Measurements from ENCODE around the gene WDR90.

The WDR90 gene

DNA sequence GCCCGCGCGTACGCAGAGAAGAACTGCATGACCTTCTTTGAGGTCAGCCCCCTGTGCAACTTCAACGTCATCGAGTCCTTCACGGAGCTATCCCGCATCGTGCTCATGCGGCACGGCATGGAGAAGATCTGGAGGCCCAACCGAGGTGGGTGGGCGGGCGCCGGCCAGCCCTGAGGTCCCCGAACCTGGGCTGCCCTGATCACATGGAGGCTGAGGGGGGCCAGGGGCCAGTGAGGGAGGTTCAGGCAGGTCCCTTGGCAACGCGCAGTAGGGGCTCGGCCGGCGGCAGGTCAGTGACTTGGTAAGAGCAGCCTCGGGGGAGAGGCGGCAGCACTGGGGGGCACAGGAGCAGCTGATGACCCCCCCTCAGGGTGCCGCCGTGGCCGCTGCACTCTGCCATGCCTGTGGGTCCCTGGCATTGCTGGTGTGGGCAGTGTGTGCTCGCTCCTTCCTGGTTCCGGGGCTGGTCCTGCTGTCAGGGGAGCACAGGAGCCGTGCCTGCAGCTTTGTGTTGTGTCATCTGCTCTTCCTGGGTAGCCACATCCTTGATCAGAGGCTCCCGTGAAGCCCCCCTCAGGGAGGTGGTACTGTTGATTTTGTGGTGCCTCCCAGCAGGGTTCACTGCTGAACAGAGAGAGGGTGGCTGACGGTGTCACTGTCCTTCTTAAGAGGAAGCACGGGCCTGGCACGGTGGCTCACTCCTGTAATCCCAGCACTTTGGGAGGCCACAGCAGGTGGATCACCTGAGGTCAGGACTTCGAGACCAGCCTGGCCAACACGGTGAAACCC lies 23.0 kb upstream of the WDR90 start:
- DNase-seq (ENCODE audit: low read depth in 3 of 3, low spot score in 1 of 3): no peak

DNA sequence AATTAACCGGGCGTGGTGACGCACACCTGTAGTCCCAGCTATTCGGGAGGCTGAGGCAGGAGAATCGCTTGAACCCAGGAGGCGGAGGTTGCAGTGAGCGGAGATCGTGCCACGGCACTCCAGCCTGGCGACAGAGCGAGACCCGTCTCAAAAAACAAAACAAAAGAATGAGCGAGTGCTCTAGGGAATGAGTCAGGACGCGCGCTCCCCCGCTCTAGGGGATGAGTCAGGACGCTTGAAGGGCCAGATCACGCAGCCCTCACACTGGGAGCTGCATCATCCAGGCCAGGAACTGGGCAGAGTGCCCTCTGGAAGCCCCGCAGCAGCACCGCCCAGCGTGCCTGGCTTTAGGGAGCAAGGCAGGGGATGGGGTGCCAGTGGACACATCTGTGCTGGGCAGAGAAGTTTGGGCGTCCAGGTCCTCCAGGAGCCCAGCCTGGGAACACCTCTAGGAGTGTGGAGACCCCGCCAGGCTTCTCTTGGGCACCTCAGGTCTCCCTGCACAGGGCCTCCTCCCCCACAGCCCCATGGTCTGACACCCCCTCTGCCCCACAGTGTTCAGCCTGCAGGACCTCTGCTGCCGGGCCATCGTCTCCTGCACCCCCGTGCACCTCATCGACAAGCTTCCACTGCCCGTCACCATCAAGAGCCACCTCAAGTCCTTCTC lies 22.2 kb upstream of the WDR90 start:
- no peak for DNase-seq (ENCODE audit: low read depth in 3 of 3, low spot score in 1 of 3)

DNA sequence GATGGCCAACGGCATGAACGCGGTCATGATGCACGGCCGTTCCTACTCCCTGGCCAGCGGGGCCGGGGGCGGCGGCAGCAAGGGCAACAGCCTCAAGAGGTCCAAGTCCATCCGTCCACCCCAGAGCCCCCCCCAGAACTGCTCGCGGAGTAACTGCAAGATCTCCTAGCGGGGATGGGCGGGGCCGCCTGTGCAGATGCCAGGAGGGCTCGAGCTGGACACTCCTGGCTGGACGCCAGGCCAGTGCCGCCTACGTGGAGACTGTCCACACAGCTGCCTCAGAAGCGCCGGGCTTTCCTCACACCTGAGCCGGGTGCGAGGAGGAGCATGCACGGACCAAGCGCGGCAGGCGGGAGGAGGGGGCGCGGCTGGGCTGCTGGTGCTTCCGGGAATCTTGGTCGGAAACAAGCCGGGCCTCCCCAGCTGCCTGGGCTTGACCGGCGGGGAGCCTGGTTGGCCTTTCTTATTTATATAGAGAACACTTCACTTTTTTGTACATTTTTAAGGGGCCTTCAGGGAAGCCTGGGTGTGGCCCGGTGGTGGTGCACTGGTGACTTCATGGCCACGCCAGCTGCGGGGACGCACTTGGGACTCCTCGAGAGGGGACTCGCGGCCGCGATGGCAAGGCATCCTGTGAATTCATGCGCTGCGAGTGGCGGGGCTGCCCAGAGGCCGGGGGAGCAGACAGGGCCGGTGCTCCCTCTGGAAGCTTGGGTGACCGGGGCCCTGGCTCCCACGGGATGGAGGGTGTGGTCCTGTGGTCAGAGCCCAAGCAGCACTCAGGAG lies 21.5 kb upstream of the WDR90 start:
- no peak for DNase-seq (ENCODE audit: low read depth in 3 of 3, low spot score in 1 of 3)

DNA sequence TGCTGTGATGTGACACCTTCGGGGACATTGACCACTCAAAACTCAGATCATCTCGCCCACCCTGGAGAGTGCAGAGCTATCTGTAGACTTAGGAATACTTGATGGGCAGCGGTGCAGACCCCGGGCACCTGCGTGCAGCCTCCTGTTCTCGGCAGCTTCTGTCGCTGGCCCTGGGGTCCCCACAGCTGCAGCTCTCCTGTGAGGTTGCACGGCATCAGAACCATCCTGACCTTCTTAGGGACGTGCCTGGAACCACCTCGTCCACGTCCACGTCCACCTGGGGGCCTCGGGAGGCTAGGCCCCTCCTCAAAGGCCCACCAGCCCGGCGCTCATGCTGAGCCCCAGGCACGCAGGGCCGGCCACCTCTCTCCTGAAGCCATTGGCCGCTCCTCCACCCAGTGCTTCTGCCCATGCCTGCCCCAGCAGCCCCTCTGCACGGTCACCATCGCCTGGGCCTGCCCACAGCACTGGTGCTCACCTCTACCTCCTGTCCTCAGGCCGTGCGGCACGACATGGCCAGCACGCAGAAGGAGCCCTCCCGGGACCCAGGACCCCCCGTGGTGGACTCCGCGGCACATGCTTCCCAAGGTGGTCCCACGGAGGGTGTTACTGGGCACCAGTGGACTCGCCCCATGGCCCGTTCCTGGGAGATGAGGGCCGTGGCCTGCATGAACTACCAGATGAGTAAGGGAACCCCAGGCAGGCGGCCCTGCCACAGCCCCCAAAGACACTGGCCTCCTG lies 20.7 kb upstream of the WDR90 start:
- DNase-seq (ENCODE audit: low read depth in 3 of 3, low spot score in 1 of 3): no peak

DNA sequence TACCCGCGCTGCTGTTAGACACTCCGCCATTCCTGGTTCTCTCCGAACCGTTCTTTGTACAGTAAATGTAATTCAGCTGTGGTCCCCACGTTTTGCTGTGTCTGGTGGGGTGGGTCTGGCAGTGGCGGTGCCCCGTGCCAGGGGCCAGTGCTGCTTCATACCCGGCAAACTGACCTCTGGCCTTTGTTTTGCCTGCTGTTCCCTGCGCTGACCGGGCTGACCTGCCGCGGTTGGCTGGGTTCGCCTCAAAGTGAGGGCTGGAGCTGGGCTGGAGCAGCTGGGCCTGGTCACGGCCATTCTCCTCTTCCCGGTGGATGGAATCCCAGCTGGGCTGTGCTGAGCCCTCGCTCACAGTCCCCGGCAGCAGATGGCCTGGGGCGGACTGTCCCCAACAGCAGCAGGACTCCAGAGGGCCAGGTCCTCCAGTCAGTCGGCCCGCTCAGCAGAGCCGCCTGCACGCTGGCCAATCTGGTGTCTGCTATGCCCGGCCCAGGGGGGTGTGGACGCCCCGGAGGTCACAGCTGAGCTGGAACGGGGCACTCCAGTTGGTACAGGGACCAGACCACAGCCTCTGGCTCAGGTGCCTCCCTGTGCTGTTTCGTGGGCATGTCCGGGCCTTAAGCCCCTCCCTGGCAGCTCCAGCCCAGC lies 19.9 kb upstream of the WDR90 start:
- no peak for DNase-seq (ENCODE audit: low read depth in 3 of 3, low spot score in 1 of 3)

DNA sequence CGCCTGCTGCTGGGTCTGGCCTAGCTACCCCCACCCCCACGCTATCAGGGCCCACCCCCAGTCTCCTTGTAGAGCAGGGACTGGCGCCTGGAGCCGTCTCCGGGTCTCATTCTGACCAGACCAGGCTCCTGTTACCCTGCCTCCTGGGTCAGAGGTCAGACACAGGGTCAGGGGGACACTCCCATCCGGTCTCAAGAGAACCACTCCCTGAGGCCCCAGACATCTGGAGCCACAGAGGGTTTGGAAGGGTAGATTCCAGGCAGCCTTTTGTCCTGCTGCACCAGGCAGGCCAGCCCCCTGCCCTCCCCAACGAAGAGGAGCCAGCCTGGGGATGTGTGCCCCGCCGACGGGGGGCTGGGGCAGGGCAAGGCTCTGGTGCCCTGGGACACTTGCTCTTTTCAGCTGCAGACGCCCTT lies 19.3 kb upstream of the WDR90 start:
- DNase-seq (ENCODE audit: low read depth in 3 of 3, low spot score in 1 of 3): no peak

DNA sequence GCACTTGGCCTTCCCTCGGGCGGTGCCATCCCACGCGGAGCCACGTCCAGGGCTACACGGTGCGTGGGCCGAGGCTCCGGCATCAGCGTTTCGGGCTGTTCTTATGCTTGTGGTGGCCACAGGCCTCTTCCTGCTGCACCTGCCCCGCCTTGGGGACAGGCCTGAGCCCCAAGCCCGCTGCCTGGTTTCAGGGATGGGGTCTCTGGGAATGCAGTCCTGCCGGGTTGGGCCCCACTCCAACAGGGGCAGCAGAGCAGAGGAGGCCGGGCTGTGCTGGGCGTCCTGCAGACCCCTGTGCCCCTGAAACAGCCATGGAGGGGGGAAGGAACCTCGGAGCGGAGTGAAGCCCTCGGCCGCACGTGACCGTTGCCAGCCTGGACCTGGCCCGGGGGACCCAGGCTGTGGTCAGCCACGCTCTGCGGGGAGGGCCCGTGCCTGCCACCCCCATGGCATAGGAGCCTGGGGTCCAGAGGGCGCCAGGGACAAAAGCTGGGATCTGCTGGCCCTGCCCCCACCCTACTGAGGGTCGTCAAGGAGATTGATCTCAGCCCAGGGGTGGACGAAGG lies 18.8 kb upstream of the WDR90 start:
- DNase-seq (ENCODE audit: low read depth in 3 of 3, low spot score in 1 of 3): no peak

DNA sequence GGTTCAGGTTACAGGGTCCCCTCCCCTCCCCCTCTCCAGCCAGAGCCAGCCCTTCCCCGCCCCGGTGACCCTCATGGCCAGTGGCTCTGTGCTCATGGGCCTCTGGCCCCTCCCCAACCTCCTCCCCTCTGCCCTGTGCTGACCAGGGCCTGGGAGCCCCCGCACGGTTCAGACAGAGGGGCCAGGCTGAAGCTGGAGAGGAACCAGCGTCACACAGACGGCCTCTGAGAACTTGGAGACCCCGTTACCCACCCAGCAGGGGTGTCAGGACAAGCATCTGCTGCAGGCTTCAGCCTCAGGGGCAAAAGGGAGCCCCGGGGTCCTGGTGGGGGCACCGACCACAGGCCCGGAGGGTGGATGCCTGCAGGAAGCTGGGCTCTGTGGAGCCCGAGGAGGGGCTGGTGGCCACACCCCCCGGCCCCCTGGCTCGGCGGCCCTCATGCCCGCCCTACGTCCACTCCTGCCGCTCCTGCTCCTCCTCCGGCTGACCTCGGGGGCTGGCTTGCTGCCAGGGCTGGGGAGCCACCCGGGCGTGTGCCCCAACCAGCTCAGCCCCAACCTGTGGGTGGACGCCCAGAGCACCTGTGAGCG lies 18.3 kb upstream of the WDR90 start, which contains the start of gene WFIKKN1:
Gene WFIKKN1 (plus strand): TSS at position 171 of the 591 bp plus-strand sequence. CDS start 269 bp downstream, at position 440.
- no peak for DNase-seq (ENCODE audit: low read depth in 3 of 3, low spot score in 1 of 3)

DNA sequence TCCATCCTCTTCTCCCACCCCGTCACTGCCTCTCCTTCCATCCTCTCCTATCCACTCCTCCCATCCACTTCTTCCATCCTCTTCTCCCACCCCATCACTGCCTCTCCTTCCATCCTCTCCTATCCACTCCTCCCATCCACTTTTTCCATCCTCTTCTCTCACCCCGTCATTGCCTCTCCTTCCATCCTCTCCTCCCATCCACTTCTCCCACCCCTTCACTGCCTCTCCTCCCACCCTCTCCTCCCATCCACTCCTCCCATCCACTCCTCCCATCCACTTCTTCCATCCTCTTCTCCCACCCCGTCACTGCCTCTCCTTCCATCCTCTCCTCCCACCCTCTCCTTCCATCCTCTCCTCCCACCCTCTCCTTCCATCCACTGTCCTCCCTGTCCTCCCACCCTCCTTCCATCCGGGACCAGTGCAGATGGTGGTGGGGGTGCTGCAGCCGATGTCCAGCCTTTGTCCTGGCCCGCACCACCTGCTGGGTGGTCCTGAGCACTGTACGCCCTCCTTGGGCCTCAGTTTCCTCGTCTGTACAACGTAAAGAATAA lies 17.3 kb upstream of the WDR90 start:
- no peak for DNase-seq (ENCODE audit: low read depth in 3 of 3, low spot score in 1 of 3)

DNA sequence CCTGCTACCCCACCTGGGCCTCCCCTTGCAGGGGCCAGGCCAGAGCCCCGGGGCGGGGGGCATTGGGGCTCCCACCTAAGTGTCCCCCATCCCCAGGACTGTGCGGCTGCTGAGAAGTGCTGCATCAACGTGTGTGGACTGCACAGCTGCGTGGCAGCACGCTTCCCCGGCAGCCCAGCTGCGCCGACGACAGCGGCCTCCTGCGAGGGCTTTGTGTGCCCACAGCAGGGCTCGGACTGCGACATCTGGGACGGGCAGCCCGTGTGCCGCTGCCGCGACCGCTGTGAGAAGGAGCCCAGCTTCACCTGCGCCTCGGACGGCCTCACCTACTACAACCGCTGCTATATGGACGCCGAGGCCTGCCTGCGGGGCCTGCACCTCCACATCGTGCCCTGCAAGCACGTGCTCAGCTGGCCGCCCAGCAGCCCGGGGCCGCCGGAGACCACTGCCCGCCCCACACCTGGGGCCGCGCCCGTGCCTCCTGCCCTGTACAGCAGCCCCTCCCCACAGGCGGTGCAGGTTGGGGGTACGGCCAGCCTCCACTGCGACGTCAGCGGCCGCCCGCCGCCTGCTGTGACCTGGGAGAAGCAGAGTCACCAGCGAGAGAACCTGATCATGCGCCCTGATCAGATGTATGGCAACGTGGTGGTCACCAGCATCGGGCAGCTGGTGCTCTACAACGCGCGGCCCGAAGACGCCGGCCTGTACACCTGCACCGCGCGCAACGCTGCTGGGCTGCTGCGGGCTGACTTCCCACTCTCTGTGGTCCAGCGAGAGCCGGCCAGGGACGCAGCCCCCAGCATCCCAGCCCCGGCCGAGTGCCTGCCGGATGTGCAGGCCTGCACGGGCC lies 16.5 kb upstream of the WDR90 start:
- DNase-seq (ENCODE audit: low read depth in 3 of 3, low spot score in 1 of 3): no peak

DNA sequence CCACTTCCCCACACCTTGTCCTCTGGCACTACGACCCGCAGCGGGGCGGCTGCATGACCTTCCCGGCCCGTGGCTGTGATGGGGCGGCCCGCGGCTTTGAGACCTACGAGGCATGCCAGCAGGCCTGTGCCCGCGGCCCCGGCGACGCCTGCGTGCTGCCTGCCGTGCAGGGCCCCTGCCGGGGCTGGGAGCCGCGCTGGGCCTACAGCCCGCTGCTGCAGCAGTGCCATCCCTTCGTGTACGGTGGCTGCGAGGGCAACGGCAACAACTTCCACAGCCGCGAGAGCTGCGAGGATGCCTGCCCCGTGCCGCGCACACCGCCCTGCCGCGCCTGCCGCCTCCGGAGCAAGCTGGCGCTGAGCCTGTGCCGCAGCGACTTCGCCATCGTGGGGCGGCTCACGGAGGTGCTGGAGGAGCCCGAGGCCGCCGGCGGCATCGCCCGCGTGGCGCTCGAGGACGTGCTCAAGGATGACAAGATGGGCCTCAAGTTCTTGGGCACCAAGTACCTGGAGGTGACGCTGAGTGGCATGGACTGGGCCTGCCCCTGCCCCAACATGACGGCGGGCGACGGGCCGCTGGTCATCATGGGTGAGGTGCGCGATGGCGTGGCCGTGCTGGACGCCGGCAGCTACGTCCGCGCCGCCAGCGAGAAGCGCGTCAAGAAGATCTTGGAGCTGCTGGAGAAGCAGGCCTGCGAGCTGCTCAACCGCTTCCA lies 15.7 kb upstream of the WDR90 start:
- DNase-seq (ENCODE audit: low read depth in 3 of 3, low spot score in 1 of 3): no peak

DNA sequence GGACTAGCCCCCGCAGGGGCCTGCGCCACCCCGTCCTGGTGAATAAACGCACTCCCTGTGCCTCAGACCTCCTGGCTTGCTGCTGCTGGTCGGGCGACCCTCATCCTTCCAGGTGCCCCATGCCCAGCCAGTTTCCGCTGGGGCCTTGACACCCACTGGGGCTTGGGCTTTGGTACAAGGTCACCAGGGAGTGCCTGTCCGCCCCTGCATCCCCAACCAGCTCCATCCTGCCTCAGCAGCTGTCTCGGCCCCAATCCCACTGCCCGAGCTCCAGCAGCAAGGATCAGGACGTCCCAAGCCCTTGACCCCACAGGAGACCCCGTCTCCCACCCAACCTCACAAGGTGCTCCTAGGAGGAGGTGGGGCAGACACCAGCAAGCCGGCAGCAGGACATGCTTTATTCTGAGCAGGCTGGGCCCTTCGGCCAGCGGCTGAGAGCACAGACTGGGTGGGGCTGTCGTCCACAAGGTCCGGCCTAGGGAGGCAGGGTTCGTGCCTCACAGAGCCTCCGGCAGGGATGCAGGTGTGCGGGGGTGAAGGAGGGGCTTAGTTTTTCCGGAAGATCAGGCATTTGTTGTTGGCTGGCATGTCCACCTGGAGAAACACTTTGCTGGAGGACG lies 15.0 kb upstream of the WDR90 start:
- DNase-seq (ENCODE audit: low read depth in 3 of 3, low spot score in 1 of 3): no peak

DNA sequence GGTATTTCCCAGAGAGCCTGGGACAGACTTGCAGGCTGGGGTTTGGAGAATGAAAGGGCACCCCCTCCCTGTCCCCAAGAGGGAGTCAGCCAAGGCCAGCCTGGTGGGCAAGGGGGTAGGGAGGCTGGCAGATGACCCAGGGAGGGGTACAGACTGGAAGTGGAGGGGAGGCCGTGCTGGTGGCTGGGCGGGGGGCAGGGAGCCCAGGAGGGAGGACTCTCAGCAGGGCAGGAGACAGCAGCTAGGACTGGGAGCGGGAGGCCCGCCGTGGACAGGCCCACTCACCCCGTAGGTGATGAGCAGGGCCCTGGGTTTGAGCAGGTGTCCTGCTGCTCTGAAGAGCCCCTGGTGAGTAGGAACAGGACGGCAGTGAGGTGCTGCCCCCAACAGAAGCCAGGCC lies 14.2 kb upstream of the WDR90 start:
- no peak for DNase-seq (ENCODE audit: low read depth in 3 of 3, low spot score in 1 of 3)

DNA sequence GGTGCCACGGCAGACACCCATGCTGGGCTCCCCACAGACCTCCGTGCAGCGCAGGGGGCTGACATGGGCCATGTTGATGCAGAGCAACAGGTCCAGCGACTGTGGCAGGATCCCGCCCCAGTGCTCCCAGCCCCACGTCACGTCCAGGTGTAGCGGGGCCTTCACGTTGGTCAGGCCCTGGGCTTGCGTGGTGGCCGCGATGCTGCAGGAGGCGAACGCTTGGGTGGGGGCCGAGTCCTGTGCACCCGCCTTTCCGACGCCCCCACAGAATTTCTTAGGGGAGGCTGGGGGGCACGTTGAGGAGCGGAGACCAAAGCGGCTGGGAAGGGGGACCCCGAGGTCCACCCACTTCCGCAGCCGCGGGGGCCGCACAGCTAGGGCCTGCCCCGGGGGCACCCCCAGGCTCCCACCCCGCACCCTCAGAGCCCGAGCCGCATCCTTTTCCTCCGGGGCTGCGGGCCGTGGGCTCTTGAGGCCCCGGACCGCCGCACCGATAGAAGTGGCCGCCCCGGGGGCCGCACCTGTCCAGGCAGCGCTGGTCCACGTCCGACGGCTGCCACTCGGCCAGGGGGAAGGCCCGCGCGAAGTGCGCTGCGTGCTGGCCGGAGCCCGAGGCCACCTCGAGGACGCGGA lies 13.5 kb upstream of the WDR90 start:
- DNase-seq (ENCODE audit: low read depth in 3 of 3, low spot score in 1 of 3): no peak

DNA sequence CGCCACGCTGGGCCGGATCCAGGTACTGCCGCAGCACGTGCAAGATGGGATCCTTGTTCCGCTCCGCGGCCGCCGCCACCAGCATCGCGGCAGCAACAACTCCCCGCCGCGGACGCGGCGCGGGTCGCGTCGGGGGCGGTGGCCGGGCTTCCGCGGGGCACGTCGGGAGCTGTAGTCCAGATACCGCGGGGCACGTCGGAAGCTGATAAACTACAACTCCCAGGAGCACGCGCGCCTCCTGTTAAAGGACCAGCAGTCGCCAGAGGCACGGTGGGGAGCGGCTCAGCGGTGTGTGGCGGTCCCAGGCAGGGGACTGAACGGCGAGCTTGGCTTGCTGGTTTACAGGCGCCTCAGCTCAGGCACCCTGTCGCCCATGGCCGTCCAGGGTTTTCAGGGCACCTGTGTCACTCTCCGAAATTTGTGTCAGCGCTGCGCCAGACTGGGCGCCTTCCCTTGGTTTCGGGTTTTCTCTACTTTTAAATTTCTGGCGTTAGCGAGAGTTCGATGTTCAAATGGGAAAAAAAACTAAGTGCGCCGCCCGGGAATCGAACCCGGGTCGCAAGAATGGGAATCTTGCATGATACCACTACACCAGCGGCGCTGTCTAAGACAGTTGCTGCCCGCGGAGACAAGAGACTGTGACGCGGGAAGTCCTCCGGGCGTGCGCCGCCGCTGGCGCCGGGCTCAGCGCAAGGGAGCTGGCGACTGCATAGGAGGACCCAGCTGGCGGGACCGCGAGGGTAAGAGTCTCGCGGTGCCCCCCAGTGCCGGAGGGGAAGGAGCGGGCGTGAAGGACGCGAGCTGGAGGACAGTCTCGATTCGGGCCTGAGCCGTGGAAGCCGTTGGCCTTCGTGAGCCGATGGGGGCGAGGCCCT lies 12.7 kb upstream of the WDR90 start, which contains the start of gene METTL26:
Gene METTL26 (minus strand): TSS at position 100 of the 875 bp plus-strand sequence. CDS start 15 bp downstream, at position 85.
- DNase-seq (ENCODE audit: low read depth in 3 of 3, low spot score in 1 of 3): peak; percentile 81 to 96 (median 82)

All from stimulated activated CD4-positive, alpha-beta T cell treated with anti-CD3 and anti-CD28 coated beads, TNF-alpha, amount 100 ng/mL, for 1 hour (primary cell).